ENCODE results near the gene SLC5A12. TPM values are rescaled to one million over a fixed set of nuclear protein-coding genes. Genes with fewer than 3 reads are reported as not detected.

SLC5A12 gene
- polyA plus RNA-seq, 6 donors from 2014 or later = not detected

DNA sequence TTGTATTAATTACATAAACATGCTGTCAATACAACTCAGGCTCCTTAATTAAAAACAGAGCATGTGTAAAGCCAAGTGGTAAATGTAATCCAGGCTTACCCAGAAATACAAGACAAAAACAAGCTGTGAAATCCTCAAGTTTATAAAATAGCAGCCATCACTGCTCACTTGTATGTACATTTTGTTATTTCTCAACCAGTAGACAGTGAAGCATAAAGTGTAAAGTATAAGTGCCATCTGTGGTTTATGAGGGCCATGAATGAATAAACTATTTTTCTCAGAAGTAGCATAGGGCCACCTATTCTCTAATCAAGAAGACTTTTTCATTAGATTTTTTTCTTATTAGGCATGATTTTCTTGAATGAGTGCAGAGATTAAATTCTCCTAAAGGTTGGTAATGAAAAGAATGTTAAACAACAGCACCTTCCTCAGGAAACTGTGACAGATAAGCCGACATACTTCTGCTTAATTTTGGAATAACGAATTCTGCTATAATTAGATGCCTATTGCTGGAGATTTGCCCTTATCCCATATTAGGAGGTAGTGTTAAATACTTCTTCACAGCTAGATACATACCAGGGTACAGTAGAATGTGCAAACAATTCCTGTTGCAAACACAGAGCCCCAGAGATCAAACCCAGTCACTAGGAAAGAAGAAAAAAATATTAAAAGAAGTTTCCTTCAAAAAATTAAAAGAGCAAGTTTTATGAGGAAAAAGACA is 13.0 kb downstream of the SLC5A12 start:
- Mint-ChIP-seq H3K9me3 (peaks cover 0 to 5% (median 0%) of the 10 kb centered on the region in 7 donors), H3K27me3 (no peaks in the 10 kb centered on the region), H3K4me1 (no peaks in the 10 kb centered on the region), H3K4me3 (no peak overlapping the region), H3K27ac (no peak overlapping the region), H3K36me3 (no peaks in the 10 kb centered on the region)
- DNase-seq (no peak), ATAC-seq (ENCODE audit: low read depth in 2 of 2) (no peak)

DNA sequence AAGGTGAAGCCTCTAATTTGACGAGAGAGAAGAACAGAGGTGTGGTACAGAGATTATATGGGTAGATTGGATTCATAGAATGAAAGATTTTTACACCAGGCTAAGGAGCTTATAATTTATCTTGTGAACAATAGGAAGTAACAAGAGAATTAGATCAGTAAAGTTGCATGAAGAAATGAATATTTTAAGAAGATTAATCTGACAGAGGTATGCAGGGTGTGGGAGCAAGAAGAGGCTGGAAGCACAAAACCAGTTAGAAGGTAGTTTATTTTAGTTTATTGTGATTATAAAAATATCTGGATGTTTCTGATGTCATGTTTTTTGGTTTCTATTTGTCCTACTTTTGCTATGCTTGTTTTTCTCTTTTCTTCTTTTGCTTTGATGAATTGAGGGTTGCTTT is 15.7 kb downstream of the SLC5A12 start:
- DNase-seq = no peak
- peaks cover 0 to 5% (median 0%) of the 10 kb centered on the region in 7 donors for H3K9me3 Mint-ChIP-seq
- H3K27me3 Mint-ChIP-seq = no peaks in the 10 kb centered on the region
- no peaks in the 10 kb centered on the region for H3K4me1 Mint-ChIP-seq
- no peak for ATAC-seq (ENCODE audit: low read depth in 2 of 2)
- H3K27ac Mint-ChIP-seq = no peak overlapping the region
- H3K4me3 Mint-ChIP-seq = no peak overlapping the region
- H3K36me3 Mint-ChIP-seq = no peaks in the 10 kb centered on the region

DNA sequence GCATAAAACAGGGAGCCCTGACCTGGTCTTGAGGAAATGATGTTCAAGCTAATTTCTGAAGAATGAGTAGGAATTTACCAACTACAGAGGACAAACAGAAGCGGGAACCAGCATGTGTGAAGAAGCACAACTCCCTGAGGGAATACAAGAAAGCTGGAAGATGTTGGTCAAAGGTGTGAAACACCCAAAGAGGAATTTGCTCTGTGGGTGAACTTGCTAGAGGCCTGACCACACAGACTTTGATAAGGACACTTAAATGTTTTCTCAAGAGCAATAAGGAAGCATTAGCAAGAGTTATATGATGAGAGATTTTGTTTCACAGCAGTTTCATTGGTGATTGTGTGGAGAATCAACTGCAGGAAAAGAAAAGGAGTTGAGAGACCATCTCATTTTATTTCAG is 17.6 kb downstream of the SLC5A12 start:
- no peaks in the 10 kb centered on the region for H3K36me3 Mint-ChIP-seq
- no peak for ATAC-seq (ENCODE audit: low read depth in 2 of 2)
- no peaks in the 10 kb centered on the region for H3K27me3 Mint-ChIP-seq
- no peaks in the 10 kb centered on the region for H3K4me1 Mint-ChIP-seq
- peaks cover 0 to 5% (median 0%) of the 10 kb centered on the region in 7 donors for H3K9me3 Mint-ChIP-seq
- DNase-seq = no peak
- no peak overlapping the region for H3K4me3 Mint-ChIP-seq
- H3K27ac Mint-ChIP-seq = no peak overlapping the region

DNA sequence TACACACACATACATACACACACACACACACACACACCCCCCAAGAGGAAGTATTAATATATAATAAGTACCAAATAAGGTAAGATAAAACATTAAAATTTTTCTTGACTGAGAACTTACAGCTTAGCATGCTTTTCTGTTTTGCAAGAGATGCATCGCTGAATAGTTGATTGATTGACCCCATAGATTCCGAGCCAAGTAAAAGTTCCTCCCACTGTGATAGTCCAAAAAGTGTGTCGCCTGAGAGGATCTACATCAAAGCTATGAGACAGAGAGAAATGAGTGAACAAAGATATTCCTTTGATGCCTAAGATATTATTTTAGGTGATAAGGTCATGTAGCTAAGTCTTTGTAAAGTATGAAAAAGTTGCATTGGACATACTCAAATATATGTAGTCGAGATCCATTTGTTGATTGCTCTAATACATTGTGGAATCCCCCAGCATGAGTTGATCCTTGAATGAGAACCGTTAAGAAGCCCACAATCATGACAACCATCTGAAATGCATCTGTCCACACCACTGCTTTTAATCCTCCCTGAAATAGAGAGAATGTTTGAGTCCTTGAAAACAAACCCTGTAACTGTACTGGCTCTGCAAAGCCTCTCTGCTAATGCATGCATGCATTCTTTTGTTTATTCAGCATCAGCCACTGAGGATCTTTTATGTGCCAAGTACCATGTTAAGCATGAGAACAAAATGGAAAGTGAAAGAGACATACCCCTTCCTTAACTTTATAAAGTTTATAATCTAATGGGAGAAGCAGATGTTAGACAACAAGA is 18.3 kb downstream of the SLC5A12 start:
- Mint-ChIP-seq H3K36me3 (no peaks in the 10 kb centered on the region), H3K27me3 (no peaks in the 10 kb centered on the region), H3K4me1 (no peaks in the 10 kb centered on the region), H3K4me3 (no peak overlapping the region), H3K9me3 (peaks cover 0 to 5% (median 0%) of the 10 kb centered on the region in 7 donors), H3K27ac (no peak overlapping the region)
- ATAC-seq (ENCODE audit: low read depth in 2 of 2) (no peak), DNase-seq (no peak)

DNA sequence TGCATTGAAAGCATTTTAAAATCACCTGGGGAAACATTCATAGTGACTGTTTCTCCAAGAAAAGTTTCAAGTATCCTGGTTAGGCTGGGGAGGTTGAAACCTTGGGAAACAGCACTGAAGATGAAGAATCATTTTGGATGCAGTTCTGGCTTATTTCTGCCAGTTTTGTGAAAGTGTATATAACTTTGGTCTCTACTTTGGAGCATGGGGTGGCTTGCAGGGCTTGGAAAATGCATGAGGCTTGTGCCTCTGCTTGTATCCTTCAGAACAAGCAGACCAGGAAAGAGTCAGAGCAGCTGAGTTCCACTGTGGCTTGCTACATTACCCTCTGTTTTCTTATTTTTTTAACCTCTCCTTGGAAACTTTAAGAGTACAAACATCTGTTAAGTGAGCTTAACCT is 19.5 kb downstream of the SLC5A12 start:
- Mint-ChIP-seq H3K27me3 (no peaks in the 10 kb centered on the region), H3K4me3 (no peak overlapping the region), H3K27ac (no peak overlapping the region), H3K4me1 (no peaks in the 10 kb centered on the region), H3K36me3 (no peaks in the 10 kb centered on the region), H3K9me3 (peaks cover 0 to 5% (median 0%) of the 10 kb centered on the region in 7 donors)
- ATAC-seq (ENCODE audit: low read depth in 2 of 2) (no peak), DNase-seq (no peak)

DNA sequence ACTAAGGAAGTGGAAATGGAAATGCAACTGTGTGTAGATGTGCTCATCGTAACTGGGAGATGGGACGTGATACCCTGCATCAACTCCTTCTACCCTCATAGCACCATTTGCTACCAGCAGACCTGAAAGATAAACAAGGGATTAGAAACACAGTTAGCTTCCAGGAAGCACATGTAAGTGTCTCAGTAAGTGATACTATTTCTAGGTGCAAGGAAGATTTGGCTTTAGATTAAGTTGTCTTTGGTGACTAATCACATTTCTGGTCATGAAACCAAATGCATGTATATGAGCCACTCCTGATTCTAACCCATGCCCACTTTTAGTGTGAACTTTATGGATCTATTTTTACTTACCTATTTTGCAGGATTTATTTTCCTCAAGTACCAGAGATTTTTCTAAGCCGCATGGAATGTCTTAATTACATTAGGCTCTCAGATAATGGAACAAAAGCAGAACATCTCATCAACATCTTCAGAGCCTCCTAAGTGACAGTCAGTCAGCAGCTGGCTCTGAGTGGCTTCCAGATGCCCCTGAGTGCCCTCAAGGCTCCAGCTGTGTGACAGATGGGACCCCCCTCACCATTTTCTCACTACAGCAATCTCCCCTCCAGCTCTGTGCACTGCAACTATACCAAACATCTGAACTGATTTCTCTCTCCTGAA is 21.2 kb downstream of the SLC5A12 start:
- peaks cover 0 to 5% (median 0%) of the 10 kb centered on the region in 7 donors for H3K9me3 Mint-ChIP-seq
- ATAC-seq (ENCODE audit: low read depth in 2 of 2) = no peak

DNA sequence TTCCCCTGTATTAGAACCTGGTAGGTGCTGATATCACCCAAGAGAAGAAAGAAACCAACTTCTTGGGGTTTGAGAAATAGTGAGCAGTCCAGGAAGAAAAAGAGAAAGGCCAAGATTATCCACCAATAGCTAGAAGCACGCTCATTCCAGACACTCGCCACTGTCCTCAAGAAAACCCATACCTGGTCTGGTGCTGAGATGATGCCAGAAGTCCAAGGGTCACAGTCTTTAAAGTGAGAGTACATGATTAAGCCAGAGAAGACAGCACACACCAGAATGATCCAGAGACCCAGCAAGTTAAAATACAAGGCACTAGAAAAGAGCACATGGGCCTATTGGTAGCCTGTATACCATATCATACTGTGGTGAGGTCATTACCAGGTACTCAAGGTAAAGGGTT is 23.6 kb downstream of the SLC5A12 start:
- Mint-ChIP-seq H3K36me3 (no peaks in the 10 kb centered on the region), H3K9me3 (peaks cover 0 to 1% (median 0%) of the 10 kb centered on the region in 7 donors), H3K4me1 (no peaks in the 10 kb centered on the region), H3K27me3 (no peaks in the 10 kb centered on the region), H3K27ac (no peak overlapping the region), H3K4me3 (no peak overlapping the region)
- DNase-seq (no peak), ATAC-seq (ENCODE audit: low read depth in 2 of 2) (no peak)

More for the DNA sequence above, 21.2 kb downstream of the SLC5A12 start:
- Mint-ChIP-seq H3K4me1 (no peaks in the 10 kb centered on the region), H3K4me3 (no peak overlapping the region), H3K36me3 (no peaks in the 10 kb centered on the region), H3K27me3 (no peaks in the 10 kb centered on the region), H3K27ac (no peak overlapping the region)
- DNase-seq = no peak

DNA sequence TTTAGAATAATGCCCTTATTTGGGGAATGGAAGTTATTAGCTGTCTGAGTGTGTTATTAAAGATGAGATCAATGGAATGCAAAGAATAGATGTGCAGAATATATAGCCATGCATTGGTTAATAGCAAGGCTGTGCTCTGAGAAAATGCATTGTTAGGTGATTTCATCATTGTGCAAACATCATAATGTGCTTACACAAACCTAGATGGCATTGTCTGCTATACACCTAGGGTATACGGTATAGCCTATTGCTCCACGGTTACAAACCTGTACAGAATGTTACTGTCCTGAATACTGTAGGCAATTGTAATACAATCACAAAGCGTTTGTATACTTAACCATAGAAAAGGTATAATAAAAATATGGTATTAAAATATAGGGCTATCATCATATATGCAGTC is 25.5 kb downstream of the SLC5A12 start:
- DNase-seq = no peak
- no peak overlapping the region for H3K4me3 Mint-ChIP-seq
- ATAC-seq (ENCODE audit: low read depth in 2 of 2) = no peak
- H3K27me3 Mint-ChIP-seq = no peaks in the 10 kb centered on the region
- peaks cover 0 to 1% (median 0%) of the 10 kb centered on the region in 7 donors for H3K9me3 Mint-ChIP-seq
- no peaks in the 10 kb centered on the region for H3K36me3 Mint-ChIP-seq
- H3K4me1 Mint-ChIP-seq = no peaks in the 10 kb centered on the region
- no peak overlapping the region for H3K27ac Mint-ChIP-seq

DNA sequence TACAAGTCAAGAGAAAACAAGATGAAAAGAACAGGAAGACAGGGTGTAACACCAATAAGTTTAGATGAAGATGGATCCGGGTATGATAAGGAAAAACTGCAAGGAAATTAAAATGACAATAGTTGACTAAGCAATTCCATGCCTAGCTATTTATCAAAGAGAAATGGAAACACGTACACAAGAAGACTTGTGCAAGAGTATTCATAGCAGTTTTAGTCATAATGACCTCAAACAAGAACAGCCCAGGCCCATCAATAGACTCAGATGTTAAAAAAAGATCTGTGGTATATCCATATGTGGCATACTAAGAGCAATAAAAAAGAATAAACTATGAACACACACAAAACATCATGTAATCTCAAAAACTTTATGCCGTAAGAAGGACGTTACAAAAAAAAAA is 33.2 kb downstream of the SLC5A12 start:
- no peaks in the 10 kb centered on the region for H3K9me3 Mint-ChIP-seq
- no peak for ATAC-seq (ENCODE audit: low read depth in 2 of 2)
- DNase-seq = no peak
- no peaks in the 10 kb centered on the region for H3K36me3 Mint-ChIP-seq
- no peaks in the 10 kb centered on the region for H3K4me1 Mint-ChIP-seq
- no peak overlapping the region for H3K27ac Mint-ChIP-seq
- no peak overlapping the region for H3K4me3 Mint-ChIP-seq
- H3K27me3 Mint-ChIP-seq = no peaks in the 10 kb centered on the region

DNA sequence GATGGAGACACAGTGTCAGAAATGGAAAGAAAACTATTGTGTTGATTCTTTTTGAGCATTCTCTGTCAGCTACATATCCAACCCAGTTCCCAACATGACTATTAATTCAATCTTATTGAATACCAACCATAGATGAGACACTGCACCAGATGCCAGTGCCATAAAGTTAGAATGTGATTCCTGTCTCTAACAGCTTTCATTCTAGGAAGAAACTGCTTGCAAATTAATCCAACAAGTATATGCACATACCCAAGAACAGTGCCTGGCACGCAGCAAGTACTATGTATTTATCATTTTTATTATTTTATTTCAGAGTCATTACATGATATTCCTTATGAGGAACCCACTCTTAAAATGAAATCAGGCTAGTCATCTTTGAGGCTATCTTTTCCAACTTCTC is 34.5 kb downstream of the SLC5A12 start:
- Mint-ChIP-seq H3K36me3 (no peaks in the 10 kb centered on the region), H3K4me1 (no peaks in the 10 kb centered on the region), H3K4me3 (no peak overlapping the region), H3K27ac (no peak overlapping the region), H3K27me3 (no peaks in the 10 kb centered on the region), H3K9me3 (no peaks in the 10 kb centered on the region)
- DNase-seq (no peak), ATAC-seq (ENCODE audit: low read depth in 2 of 2) (no peak)

DNA sequence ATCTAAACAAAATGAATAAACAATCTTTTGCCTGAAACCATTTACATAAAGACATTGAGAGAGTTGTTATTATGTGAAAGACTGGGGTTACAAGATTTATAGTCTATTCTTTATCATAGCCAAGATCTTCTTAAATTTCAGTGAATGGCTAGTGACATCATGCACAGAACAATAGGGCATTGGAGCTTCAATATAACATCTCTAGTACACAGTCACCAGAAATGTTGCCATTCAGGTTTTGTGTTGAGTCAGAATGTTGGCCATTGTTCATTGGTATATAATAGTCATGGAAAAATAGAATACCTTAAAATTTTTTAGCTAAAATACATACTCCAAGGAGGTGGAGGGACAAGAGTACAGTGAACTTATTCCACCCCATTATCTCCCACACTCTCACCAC is 44.3 kb downstream of the SLC5A12 start:
- Mint-ChIP-seq H3K4me3 (no peak overlapping the region), H3K4me1 (no peaks in the 10 kb centered on the region), H3K36me3 (no peaks in the 10 kb centered on the region), H3K27ac (no peak overlapping the region), H3K27me3 (no peaks in the 10 kb centered on the region), H3K9me3 (peaks cover 0 to 4% (median 0%) of the 10 kb centered on the region in 7 donors)
- DNase-seq = no peak
- no peak for ATAC-seq (ENCODE audit: low read depth in 2 of 2)

DNA sequence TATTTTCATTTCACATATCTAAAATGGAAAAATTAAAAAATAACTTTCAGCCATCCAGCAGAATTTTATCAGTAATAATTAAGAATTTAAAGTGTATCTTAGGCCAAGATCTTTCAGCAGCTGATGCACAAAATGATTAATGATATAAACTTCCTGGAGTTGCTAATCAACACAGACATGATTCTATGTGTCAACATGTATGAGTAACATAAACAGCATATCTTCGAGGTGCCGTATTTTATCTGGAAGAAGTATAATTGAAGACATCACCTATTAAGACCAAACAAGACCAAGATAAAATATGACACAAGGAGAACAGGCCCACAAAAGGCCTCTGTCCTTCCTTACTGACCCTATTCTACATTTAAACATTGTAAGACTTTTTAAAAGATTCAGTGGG is 45.2 kb downstream of the SLC5A12 start:
- Mint-ChIP-seq H3K27me3 (no peaks in the 10 kb centered on the region), H3K4me1 (no peaks in the 10 kb centered on the region), H3K9me3 (peaks cover 0 to 4% (median 0%) of the 10 kb centered on the region in 7 donors), H3K27ac (no peak overlapping the region), H3K36me3 (no peaks in the 10 kb centered on the region), H3K4me3 (no peak overlapping the region)
- ATAC-seq (ENCODE audit: low read depth in 2 of 2) (no peak), DNase-seq (no peak)

DNA sequence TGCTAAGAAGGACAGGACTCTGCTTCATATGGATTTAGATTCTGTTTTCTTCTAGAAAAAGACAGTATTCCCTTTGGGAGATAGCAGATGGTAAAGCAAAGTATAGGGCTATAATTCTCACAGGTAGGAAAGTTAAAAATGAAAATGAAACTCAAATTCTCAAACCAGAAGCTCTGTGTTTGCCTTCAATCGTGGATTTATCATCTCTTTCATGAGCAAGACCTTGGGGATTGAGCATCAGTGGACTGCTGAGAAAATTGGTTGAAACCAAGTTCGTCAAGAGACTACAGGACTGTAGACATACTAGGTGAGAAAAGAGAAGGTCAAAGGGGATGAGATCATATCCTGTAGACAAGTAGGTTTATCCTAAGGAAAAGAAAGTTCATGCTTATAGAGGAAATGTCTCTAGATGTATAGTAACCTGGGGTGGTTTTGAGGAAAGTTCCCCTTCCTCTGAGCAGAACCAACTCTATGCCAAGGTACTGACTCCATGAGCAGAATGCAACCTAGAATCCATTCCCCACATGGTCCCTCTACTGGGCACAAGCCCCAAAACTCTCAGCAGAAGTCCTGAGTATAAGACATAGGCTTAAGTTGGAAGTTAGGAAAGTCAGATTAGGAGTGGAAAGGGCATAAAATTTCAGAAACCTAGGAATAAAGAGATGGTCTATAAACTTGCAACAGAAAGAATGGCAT is 46.5 kb downstream of the SLC5A12 start:
- Mint-ChIP-seq H3K27me3 (no peaks in the 10 kb centered on the region), H3K27ac (no peak overlapping the region), H3K36me3 (no peaks in the 10 kb centered on the region), H3K9me3 (peaks cover 0 to 4% (median 0%) of the 10 kb centered on the region in 7 donors), H3K4me3 (no peak overlapping the region), H3K4me1 (no peaks in the 10 kb centered on the region)
- no peak for ATAC-seq (ENCODE audit: low read depth in 2 of 2)
- no peak for DNase-seq
